Epithelial cell of proximal tubule (primary cell): ENCODE data around the gene NOP14. TPM values are rescaled to one million over a fixed set of nuclear protein-coding genes. Genes with fewer than 3 reads are reported as not detected.
A peak's percentile ranks its signal among the peaks of the same experiment; 100 is the strongest.
"Not testable (repeated sequence)": the region's sequence is repeated elsewhere in the genome, so short reads cannot be mapped to it uniquely, and the experiment has no call there.

Experiments used
- DNase-seq: peaks from one replicate; pipeline ENCODE4 v3.0.0-alpha.2; 2011; ENCODE audit warnings: low read depth
- H3K4me3 ChIP-seq: 2 replicates; pipeline ENCODE4 v1.5.1; 2011; ENCODE audit warnings: low read depth, mild to moderate bottlenecking, low read length
- CTCF ChIP-seq: conservative IDR thresholded peaks from 2 replicates; pipeline ENCODE4 v1.5.1; 2012; ENCODE audit warnings: low read depth, mild to moderate bottlenecking, low read length
- total RNA-seq: library from RNA; depleted of rRNA; stranded (reverse); fragments of >200 nt; gene quantifications from 2 replicates; pipeline ENCODE4 v1.2.3, GENCODE V29; 2015

The NOP14 gene
- total RNA-seq, 1 donor from 2014 or later: 26.0 TPM

DNA sequence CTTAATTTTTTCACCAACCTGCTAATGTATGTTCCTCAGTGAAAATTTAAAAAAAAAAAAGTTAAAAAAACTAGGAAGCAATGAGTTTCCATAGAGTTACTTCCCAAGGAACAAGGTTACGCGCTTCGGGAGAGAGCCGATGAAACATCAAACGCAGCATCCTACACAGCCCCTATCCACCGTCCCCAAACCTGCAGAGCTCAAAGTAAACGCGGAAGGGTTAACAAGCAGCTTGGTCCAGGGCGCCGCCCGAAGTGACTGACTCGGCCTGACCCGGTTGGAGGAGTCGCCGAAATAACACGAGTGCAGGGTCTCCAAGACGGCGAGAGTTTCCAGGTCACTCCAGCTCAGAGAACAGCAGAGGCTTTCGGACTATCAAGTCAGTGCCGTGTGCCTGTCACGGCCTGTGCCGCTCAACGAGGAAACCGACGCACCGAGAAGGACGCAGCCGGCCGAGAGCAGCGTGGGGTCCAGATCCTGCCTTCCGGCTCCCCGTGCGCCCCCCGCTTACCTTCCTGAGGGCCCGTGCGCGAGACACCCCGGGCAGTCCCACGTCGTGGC is 512 bp downstream of the NOP14 start:
- no peak for TF ChIP-seq CTCF
- peak overlapping the region; percentile 87 for H3K4me3 ChIP-seq
- DNase-seq: no peak

DNA sequence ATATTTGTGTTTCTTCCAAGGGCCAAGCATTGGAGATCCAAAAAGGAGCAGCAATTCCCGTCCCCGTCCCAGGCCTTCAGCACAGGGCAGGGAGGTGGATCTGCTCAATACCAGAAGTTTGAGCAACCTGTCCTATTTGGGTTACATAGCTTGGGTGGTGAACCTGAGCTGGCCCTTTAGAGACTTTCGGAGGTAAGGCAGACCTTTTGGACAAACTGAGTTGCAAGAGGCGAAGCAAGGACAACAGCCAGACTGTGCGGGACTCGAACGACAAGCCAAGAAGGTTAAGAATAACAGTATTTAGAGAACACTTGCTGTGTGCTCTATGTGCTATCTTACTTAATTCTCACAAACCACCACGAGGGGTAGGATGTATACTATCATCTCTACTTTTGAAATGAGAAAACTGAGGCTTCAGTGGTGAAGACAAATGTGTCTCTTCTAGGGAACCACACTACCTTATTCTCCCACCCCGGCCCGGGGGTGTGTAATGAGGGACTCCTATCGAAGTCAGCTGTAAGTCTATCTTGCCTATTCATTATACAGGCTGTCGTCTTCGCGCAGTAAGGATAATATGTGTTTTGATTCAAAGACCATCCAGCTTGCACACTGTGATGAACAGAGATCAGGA is 1.3 kb downstream of the NOP14 start:
- DNase-seq: no peak
- no peak for TF ChIP-seq CTCF
- H3K4me3 ChIP-seq: peak overlapping the region; percentile 87

DNA sequence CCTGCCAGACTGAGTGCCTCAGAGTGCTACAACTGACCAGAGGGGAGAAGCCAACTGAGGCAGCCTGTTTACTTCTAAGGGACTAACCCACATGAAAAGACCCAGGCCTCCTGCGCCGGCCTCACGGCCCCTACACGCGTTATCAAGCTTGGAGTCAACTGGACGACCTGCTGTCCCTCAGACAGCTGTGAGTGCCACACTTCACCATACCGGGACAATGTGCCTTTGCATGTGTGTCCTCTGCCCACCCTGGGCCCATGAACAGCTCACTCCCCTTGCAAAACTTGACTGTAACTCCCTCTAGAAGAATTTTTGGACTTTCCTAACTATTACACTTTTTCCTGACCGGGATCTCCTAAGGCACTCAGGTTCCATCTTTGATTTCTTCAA is 1.8 kb downstream of the NOP14 start:
- DNase-seq: no peak
- TF ChIP-seq CTCF: no peak
- H3K4me3 ChIP-seq: peak overlapping the region; percentile 87

- not testable (repeated sequence) for H3K4me3 ChIP-seq, DNase-seq
These were observed 2.8 kb downstream of the NOP14 start for GRCh38 chr4:2960450-2960849.

DNA sequence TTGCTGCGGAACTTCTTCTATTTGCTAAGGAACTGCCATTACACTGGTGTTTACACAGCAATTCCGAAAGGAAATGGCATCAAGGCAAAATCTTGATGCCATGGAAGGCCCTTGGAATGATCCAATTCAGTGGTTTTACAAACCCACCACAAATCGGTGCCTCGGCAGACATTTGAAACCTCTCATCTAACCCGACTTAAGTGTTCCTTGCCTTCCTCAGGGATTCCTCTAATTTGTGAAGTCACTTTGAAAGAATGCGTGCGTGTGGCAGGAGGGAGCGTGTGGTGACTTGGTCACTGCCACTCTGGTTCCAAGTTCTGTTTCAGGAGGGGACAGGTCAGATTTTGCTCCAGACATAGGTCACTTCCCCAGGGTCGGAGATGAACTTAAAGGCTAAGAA is 4.8 kb downstream of the NOP14 start:
- H3K4me3 ChIP-seq: no peak overlapping the region
- DNase-seq: no peak
- TF ChIP-seq CTCF: no peak

DNA sequence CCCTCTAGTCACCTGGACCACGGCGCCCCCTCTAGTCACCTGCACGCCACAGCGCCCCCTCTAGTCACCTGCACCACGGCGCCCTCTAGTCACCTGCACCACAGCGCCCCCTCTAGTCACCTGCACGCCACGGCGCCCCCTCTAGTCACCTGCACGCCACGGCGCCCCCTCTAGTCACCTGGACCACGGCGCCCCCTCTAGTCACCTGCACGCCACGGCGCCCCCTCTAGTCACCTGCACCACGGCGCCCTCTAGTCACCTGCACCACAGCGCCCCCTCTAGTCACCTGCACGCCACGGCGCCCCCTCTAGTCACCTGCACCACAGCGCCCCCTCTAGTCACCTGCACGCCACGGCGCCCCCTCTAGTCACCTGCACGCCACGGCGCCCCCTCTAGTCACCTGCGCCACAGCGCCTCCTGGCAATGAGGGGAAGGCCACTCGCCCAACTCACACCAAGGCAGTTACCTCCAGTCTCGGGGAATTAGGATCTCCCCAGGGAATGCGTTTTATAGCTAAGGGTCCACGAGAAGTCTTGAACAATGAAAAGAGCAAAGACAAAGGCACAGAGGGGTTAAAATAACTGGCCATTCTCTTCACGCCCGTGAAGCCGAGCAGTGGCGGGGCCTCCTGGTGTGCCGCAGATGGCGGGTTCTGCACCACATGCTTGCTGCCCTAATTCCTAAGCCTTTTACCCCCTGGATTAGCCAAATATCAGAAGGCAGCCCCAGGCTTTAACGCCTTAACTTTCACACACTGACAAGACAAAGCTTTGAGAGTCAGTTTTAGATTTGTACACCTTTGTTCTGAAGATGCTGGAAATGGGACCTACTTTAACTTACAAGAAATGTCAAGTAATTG is 7.8 kb downstream of the NOP14 start:
- not testable (repeated sequence) for H3K4me3 ChIP-seq, DNase-seq
- peak; percentile 18 for TF ChIP-seq CTCF

DNA sequence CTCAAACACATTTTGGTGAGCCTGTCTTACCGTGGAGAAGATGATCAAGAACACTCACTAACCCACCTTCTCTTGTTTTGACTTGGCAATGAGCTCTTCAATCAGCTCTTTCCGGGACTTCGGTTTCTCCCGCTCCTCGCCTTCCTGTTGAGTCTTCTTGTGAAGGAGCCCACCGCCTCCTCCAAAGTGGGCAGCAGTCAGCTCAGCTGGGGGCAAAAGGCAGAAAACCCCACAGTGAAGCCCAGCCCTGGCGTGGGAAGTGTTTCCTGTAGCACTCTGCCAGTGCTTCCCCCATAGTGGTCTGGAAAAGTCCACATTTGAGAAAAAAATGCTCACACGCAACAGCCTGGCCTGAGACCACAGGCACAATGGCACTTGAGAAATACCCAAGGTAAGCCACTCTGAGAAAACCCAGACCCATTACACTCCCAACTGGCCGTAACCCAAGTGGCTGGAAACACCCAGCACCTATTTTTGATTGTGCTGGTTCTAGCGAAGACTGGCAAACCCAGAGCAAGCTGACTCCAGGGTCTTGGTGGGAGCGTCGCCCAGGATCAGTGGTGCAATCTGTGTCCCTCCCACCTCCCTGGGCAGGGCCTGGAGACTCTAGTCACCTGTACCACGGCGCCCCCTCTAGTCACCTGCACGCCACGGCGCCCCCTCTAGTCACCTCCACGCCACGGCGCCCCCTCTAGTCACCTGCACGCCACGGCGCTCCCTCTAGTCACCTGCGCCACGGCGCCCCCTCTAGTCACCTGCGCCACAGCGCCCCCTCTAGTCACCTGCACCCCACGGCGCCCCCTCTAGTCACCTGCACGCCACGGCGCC is 8.6 kb downstream of the NOP14 start:
- DNase-seq: no peak
- TF ChIP-seq CTCF: peak; percentile 14
- no peak overlapping the region for H3K4me3 ChIP-seq
